Neural crest cell (in vitro differentiated cells): ENCODE data around the gene SLC9B1. TPM values are rescaled to one million over a fixed set of nuclear protein-coding genes. Genes with fewer than 3 reads are reported as not detected.
A peak's percentile ranks its signal among the peaks of the same experiment; 100 is the strongest.
"Not testable (repeated sequence)": the region's sequence is repeated elsewhere in the genome, so short reads cannot be mapped to it uniquely, and the experiment has no call there.

ENCODE experiments used
- DNase-seq: peaks from one replicate; pipeline ENCODE4 v3.0.0; 2021; ENCODE audit warnings: low read depth, mixed read lengths, low spot score
- H3K27ac Mint-ChIP-seq: one replicate; pipeline ENCODE4 v1.8.0; 2021; ENCODE audit warnings: mild to moderate bottlenecking, mixed read lengths; ENCODE audit not compliant: unreplicated experiment
- H3K27me3 Mint-ChIP-seq: 2 replicates; pipeline ENCODE4 v1.8.0; 2021; ENCODE audit warnings: low read depth, mild to moderate bottlenecking, mixed read lengths
- H3K36me3 Mint-ChIP-seq: 2 replicates; pipeline ENCODE4 v1.8.0; 2021; ENCODE audit warnings: low read depth, mild to moderate bottlenecking, mixed read lengths
- H3K4me1 Mint-ChIP-seq: 2 replicates; pipeline ENCODE4 v1.8.0; 2021; ENCODE audit warnings: mixed read lengths
- H3K4me3 Mint-ChIP-seq: one replicate; pipeline ENCODE4 v1.8.0; 2021; ENCODE audit warnings: mild to moderate bottlenecking, mixed read lengths
- H3K9me3 Mint-ChIP-seq: 2 replicates; pipeline ENCODE4 v1.8.0; 2021; ENCODE audit warnings: mixed read lengths
- CTCF ChIP-seq: fragments of 200-600 bp; sonication (generic); conservative IDR thresholded peaks from 2 replicates; pipeline ENCODE4 v1.5.0; 2021; ENCODE audit warnings: antibody characterized with exemption, mild to moderate bottlenecking
- total RNA-seq: library from RNA; stranded (reverse); gene quantifications from 2 replicates; pipeline ENCODE4 v1.2.1, GENCODE V29; 2021

Gene SLC9B1
- total RNA-seq, 1 donor from 2014 or later, result 1.7 TPM

GRCh38 chr4:103008875-103009729 is 10.4 kb downstream of the SLC9B1 start:
- no peak overlapping the region for H3K4me3 Mint-ChIP-seq
- no peaks in the 10 kb centered on the region for H3K4me1 Mint-ChIP-seq
- H3K27ac Mint-ChIP-seq, result no peak overlapping the region
- H3K9me3 Mint-ChIP-seq, result no peaks in the 10 kb centered on the region
- DNase-seq, result no peak
- no peaks in the 10 kb centered on the region for H3K27me3 Mint-ChIP-seq
- no peaks in the 10 kb centered on the region for H3K36me3 Mint-ChIP-seq
- TF ChIP-seq CTCF, result peak; percentile 86

GRCh38 chr4:103002551-103002950 is 17.0 kb downstream of the SLC9B1 start:
- TF ChIP-seq CTCF, result no peak
- H3K4me3 Mint-ChIP-seq, result no peak overlapping the region
- DNase-seq, result no peak
- H3K27me3 Mint-ChIP-seq, result no peaks in the 10 kb centered on the region
- peaks cover 10% of the 10 kb centered on the region for H3K9me3 Mint-ChIP-seq
- no peak overlapping the region for H3K27ac Mint-ChIP-seq
- no peaks in the 10 kb centered on the region for H3K4me1 Mint-ChIP-seq
- peaks cover 3% of the 10 kb centered on the region for H3K36me3 Mint-ChIP-seq

GRCh38 chr4:102994803-102995202 is 24.7 kb downstream of the SLC9B1 start:
- TF ChIP-seq CTCF, result no peak
- Mint-ChIP-seq H3K4me3 (no peak overlapping the region), H3K4me1 (no peaks in the 10 kb centered on the region), H3K27ac (no peak overlapping the region), H3K9me3 (peaks cover 7% of the 10 kb centered on the region), H3K36me3 (peaks cover 6% of the 10 kb centered on the region), H3K27me3 (no peaks in the 10 kb centered on the region)
- DNase-seq, result no peak

GRCh38 chr4:102993985-102994384 is 25.5 kb downstream of the SLC9B1 start:
- H3K4me1 Mint-ChIP-seq, H3K27ac Mint-ChIP-seq, H3K27me3 Mint-ChIP-seq, H3K9me3 Mint-ChIP-seq, DNase-seq, H3K4me3 Mint-ChIP-seq, H3K36me3 Mint-ChIP-seq: not testable (repeated sequence)

GRCh38 chr4:102988429-102989020 is 31.0 kb downstream of the SLC9B1 start:
- DNase-seq, result no peak
- Mint-ChIP-seq H3K27me3 (no peaks in the 10 kb centered on the region), H3K9me3 (no peaks in the 10 kb centered on the region), H3K27ac (peak overlapping the region; percentile 52), H3K4me1 (no peaks in the 10 kb centered on the region), H3K36me3 (no peaks in the 10 kb centered on the region), H3K4me3 (no peak overlapping the region)
- TF ChIP-seq CTCF, result no peak

GRCh38 chr4:102981005-102981404 is 38.5 kb downstream of the SLC9B1 start:
- no peak for TF ChIP-seq CTCF
- no peak overlapping the region for H3K4me3 Mint-ChIP-seq
- H3K27me3 Mint-ChIP-seq, result no peaks in the 10 kb centered on the region
- no peak overlapping the region for H3K27ac Mint-ChIP-seq
- no peak for DNase-seq
- H3K9me3 Mint-ChIP-seq, result peaks cover 15% of the 10 kb centered on the region
- H3K4me1 Mint-ChIP-seq, result no peaks in the 10 kb centered on the region
- no peaks in the 10 kb centered on the region for H3K36me3 Mint-ChIP-seq

GRCh38 chr4:102961813-102962212 is 57.7 kb downstream of the SLC9B1 start:
- H3K4me3 Mint-ChIP-seq, H3K27ac Mint-ChIP-seq, DNase-seq, H3K4me1 Mint-ChIP-seq, H3K36me3 Mint-ChIP-seq, H3K9me3 Mint-ChIP-seq, H3K27me3 Mint-ChIP-seq: not testable (repeated sequence)
